CD4-positive, alpha-beta T cell (primary cell): Measurements from ENCODE around the gene DLG1. TPM values are rescaled to one million over a fixed set of nuclear protein-coding genes. Genes with fewer than 3 reads are reported as not detected.

Experiments used
- ATAC-seq: fragments of 200-7000 bp; cut with Tn5 transposase; one replicate; pipeline ENCODE4 v1.10.0; 2022; ENCODE audit warnings: mild to moderate bottlenecking; ENCODE audit not compliant: poor library complexity
- CTCF ChIA-PET: fragments of 350-600 bp; sonication (Branson Sonifier 250); formaldehyde crosslinking; loops from one replicate; lab custom pipeline; 2021; ENCODE audit warnings: antibody characterized with exemption, inconsistent platforms; lab: Charles Lee
- POLR2A ChIA-PET: fragments of 350-600 bp; sonication (Branson Sonifier 250); formaldehyde crosslinking; loops from one replicate; lab custom pipeline; 2021; ENCODE audit warnings: antibody characterized with exemption, inconsistent platforms; lab: Charles Lee
- DNase-seq, 14 experiments: peaks; one replicate each; pipeline ENCODE4 v3.0.0-alpha.2; 2013 to 2020; ENCODE audit warnings: mixed read lengths in 2 of 14
- H3K27ac ChIP-seq, 2 donors: one replicate each; pipeline versions ENCODE4 v1.5.1 to v1.7.0; 2013; ENCODE audit warnings: low read length in 2 of 2, low read depth in 1 of 2, mild to moderate bottlenecking in 1 of 2
- H3K27me3 ChIP-seq, 2 experiments: 1 replicate in 1 of 2; 2 replicates in 1 of 2; pipeline versions ENCODE4 v1.6.1 to v1.7.0; 2013; ENCODE audit warnings: low read length in 2 of 2, control low read depth in 1 of 2, mild to moderate bottlenecking in 1 of 2, moderate library complexity in 1 of 2; ENCODE audit not compliant: insufficient read depth in 2 of 2, control insufficient read depth in 1 of 2
- H3K36me3 ChIP-seq: one replicate; pipeline ENCODE4 v1.6.1; 2013; ENCODE audit warnings: low read length, control low read depth; ENCODE audit not compliant: insufficient read depth
- H3K4me1 ChIP-seq: one replicate; pipeline ENCODE4 v1.6.1; 2013; ENCODE audit warnings: low read length, control low read depth; ENCODE audit not compliant: insufficient read depth
- H3K4me3 ChIP-seq: one replicate; pipeline ENCODE4 v1.5.1; 2013; ENCODE audit warnings: mild to moderate bottlenecking, low read length, moderate library complexity
- H3K9me3 ChIP-seq, 2 experiments: 1 replicate in 1 of 2; 2 replicates in 1 of 2; pipeline versions ENCODE4 v1.6.1 to v1.7.0; 2013; ENCODE audit warnings: low read length in 2 of 2, mild to moderate bottlenecking in 2 of 2, control low read depth in 1 of 2, moderate library complexity in 1 of 2; ENCODE audit not compliant: control insufficient read depth in 1 of 2, insufficient read depth in 1 of 2
- H3K27ac Mint-ChIP-seq: one replicate; pipeline ENCODE4 v1.8.0; 2020; ENCODE audit warnings: mixed read lengths
- H3K27me3 Mint-ChIP-seq: one replicate; pipeline ENCODE4 v1.8.0; 2021; ENCODE audit warnings: mixed read lengths
- H3K36me3 Mint-ChIP-seq: one replicate; pipeline ENCODE4 v1.8.0; 2021; ENCODE audit warnings: low read depth, mixed read lengths
- H3K4me1 Mint-ChIP-seq: one replicate; pipeline ENCODE4 v1.8.0; 2021; ENCODE audit warnings: low read depth, mixed read lengths
- H3K4me3 Mint-ChIP-seq: one replicate; pipeline ENCODE4 v1.8.0; 2020; ENCODE audit warnings: mild to moderate bottlenecking, mixed read lengths
- H3K9me3 Mint-ChIP-seq: one replicate; pipeline ENCODE4 v1.8.0; 2020; ENCODE audit warnings: mixed read lengths
- CTCF ChIP-seq: fragments of 200-600 bp; IDR thresholded peaks from one replicate; pipeline ENCODE4 v1.8.0; 2022; ENCODE audit warnings: antibody characterized with exemption, mild to moderate bottlenecking
- intact Hi-C, 2 experiments: fragments of 100-400 bp; cut with DNase I in 1 of 2; cut with micrococcal nuclease in 1 of 2; formaldehyde crosslinking; loops; one replicate each; pipeline versions ENCODE4 v1.15.1 to v1.9.0; 2023 to 2025; cut with DNase I, micrococcal nuclease
- total RNA-seq, 174 experiments: library from RNA in 2 of 174; stranded (reverse) in 2 of 174; gene quantifications; one replicate each; pipeline ENCODE4 v1.2.3 and lab custom pipeline; 2021 to 2026

The DLG1 gene
- total RNA-seq, 2 experiments from 2014 or later = 86.8 to 91.8 TPM

GRCh38 chr3:197136744-197137143, 161.7 kb downstream of the DLG1 start:
- H3K36me3 ChIP-seq = peaks cover 63% of the 10 kb centered on the region
- H3K27me3 ChIP-seq = no peaks in the 10 kb centered on the region
- H3K27ac ChIP-seq = no peak overlapping the region
- no peak for TF ChIP-seq CTCF
- no peaks in the 10 kb centered on the region for H3K4me1 ChIP-seq
- intact Hi-C loops = no loop called here
- H3K9me3 ChIP-seq = no peaks in the 10 kb centered on the region
- Mint-ChIP-seq H3K4me1 (peaks cover 9% of the 10 kb centered on the region), H3K36me3 (peaks cover 79% of the 10 kb centered on the region), H3K27ac (no peak overlapping the region), H3K9me3 (no peaks in the 10 kb centered on the region), H3K27me3 (no peaks in the 10 kb centered on the region), H3K4me3 (no peak overlapping the region)
- ChIA-PET POLR2A (no interaction called here), CTCF (no interaction called here)
- no peak overlapping the region for H3K4me3 ChIP-seq
- no peak for DNase-seq
- no peak for ATAC-seq

GRCh38 chr3:197135212-197135611, 163.2 kb downstream of the DLG1 start:
- H3K27me3 ChIP-seq = no peaks in the 10 kb centered on the region
- ChIA-PET POLR2A (no interaction called here), CTCF (no interaction called here)
- no peak overlapping the region for H3K27ac Mint-ChIP-seq
- DNase-seq (no peak), ATAC-seq (no peak)
- no peaks in the 10 kb centered on the region for H3K4me1 ChIP-seq
- TF ChIP-seq CTCF = no peak
- H3K4me1 Mint-ChIP-seq = peaks cover 4% of the 10 kb centered on the region
- intact Hi-C loops = no loop called here
- H3K9me3 Mint-ChIP-seq = no peaks in the 10 kb centered on the region
- H3K36me3 Mint-ChIP-seq = peaks cover 79% of the 10 kb centered on the region
- H3K27me3 Mint-ChIP-seq = no peaks in the 10 kb centered on the region
- no peaks in the 10 kb centered on the region for H3K9me3 ChIP-seq
- no peak overlapping the region for H3K27ac ChIP-seq
- H3K36me3 ChIP-seq = peaks cover 65% of the 10 kb centered on the region
- no peak overlapping the region for H3K4me3 ChIP-seq
- no peak overlapping the region for H3K4me3 Mint-ChIP-seq

- H3K36me3 ChIP-seq = peaks cover 55% of the 10 kb centered on the region
- Mint-ChIP-seq H3K9me3 (no peaks in the 10 kb centered on the region), H3K4me3 (no peak overlapping the region), H3K4me1 (no peaks in the 10 kb centered on the region), H3K27me3 (no peaks in the 10 kb centered on the region), H3K36me3 (peaks cover 78% of the 10 kb centered on the region), H3K27ac (no peak overlapping the region)
- no peak overlapping the region for H3K27ac ChIP-seq
- intact Hi-C loops = no loop called here
- no peak for DNase-seq
- ChIA-PET CTCF (no interaction called here), POLR2A (no interaction called here)
- H3K9me3 ChIP-seq = no peaks in the 10 kb centered on the region
- H3K4me3 ChIP-seq = no peak overlapping the region
- no peaks in the 10 kb centered on the region for H3K4me1 ChIP-seq
- no peaks in the 10 kb centered on the region for H3K27me3 ChIP-seq
- ATAC-seq = no peak
- no peak for TF ChIP-seq CTCF
These were observed 165.4 kb downstream of the DLG1 start for GRCh38 chr3:197132916-197133530.
